AG09319 (cell line): Measurements from ENCODE around the gene HEBP2.

Source experiments
- DNase-seq: peaks from one replicate; pipeline ENCODE4 v3.0.0-alpha.2; 2010; ENCODE audit warnings: low read depth; ENCODE audit errors: extremely low read depth
- CTCF ChIP-seq: IDR thresholded peaks from 2 replicates; pipeline ENCODE4 v1.5.1; 2011; ENCODE audit warnings: low read depth, mild to moderate bottlenecking, inconsistent platforms, low read length, moderate library complexity

HEBP2 gene

GRCh38 chr6:138410048-138410735 is 6.2 kb downstream of the HEBP2 start:
- peak; percentile 49 for DNase-seq
- TF ChIP-seq CTCF = no peak

- TF ChIP-seq CTCF = no peak
- no peak for DNase-seq
Measured at GRCh38 chr6:138410972-138411880, 7.2 kb downstream of the HEBP2 start.

GRCh38 chr6:138415125-138415524 is 11.1 kb downstream of the HEBP2 start:
- DNase-seq = no peak
- TF ChIP-seq CTCF = no peak

- TF ChIP-seq CTCF = no peak
- DNase-seq = no peak
Measured at GRCh38 chr6:138416206-138416605, 12.2 kb downstream of the HEBP2 start.

GRCh38 chr6:138417493-138418117 is 13.6 kb downstream of the HEBP2 start:
- no peak for TF ChIP-seq CTCF
- DNase-seq = no peak

- DNase-seq = no peak
- no peak for TF ChIP-seq CTCF
Measured at GRCh38 chr6:138418118-138418742, 14.2 kb downstream of the HEBP2 start.
